HG03196 (cell line): ENCODE measurements around the gene HLA-E.

Source experiments
- ATAC-seq: cut with Tn5 transposase; IDR thresholded peaks from one replicate; pipeline ENCODE4 v1.9.1; 2021; ENCODE audit not compliant: unreplicated experiment

Gene HLA-E

GRCh38 chr6:30541515-30542403 is 52.5 kb downstream of the HLA-E start:
- ATAC-seq: no peak

GRCh38 chr6:30542404-30542725 is 53.1 kb downstream of the HLA-E start:
- ATAC-seq: no peak

DNA sequence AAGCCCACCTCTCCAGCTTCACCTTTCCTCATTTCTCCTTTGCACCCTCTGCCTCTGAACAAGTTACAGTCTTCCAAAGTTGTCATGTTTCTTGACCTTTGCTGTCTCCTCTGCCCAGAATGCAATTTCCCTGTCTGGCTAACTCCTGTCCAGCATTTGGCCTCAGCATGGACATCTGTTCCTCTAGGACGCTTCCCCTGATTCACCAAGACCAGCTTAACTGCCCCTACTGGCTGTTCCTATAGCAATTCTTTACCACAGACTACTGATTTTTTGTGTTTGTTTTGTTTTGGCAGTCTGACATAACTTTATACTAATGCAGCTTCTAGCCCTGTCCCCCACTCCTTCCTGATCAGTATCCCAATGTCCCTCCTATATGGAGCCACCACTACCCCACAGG is 53.6 kb downstream of the HLA-E start:
- no peak for ATAC-seq
